T-helper 2 cell treated with Interferon-gamma antibody and Interleukin-4, amounts not matched to agents 100 ng/mL and 5 ng/mL, for 36 hours (primary cell): ENCODE results near the gene CLCN3. TPM values are rescaled to one million over a fixed set of nuclear protein-coding genes. Genes with fewer than 3 reads are reported as not detected.
"Not testable (repeated sequence)": the region's sequence is repeated elsewhere in the genome, so short reads cannot be mapped to it uniquely, and the experiment has no call there.

Experiments used
- intact Hi-C: fragments of 100-400 bp; cut with micrococcal nuclease; formaldehyde crosslinking; loops from one replicate; pipeline ENCODE4 v1.15.1; 2023
- total RNA-seq: library from RNA; stranded (reverse); gene quantifications from 2 replicates; pipeline ENCODE4 v1.2.3, GENCODE V29; 2022

The CLCN3 gene
- total RNA-seq, result 30.5 and 30.8 TPM in 2 replicates

DNA sequence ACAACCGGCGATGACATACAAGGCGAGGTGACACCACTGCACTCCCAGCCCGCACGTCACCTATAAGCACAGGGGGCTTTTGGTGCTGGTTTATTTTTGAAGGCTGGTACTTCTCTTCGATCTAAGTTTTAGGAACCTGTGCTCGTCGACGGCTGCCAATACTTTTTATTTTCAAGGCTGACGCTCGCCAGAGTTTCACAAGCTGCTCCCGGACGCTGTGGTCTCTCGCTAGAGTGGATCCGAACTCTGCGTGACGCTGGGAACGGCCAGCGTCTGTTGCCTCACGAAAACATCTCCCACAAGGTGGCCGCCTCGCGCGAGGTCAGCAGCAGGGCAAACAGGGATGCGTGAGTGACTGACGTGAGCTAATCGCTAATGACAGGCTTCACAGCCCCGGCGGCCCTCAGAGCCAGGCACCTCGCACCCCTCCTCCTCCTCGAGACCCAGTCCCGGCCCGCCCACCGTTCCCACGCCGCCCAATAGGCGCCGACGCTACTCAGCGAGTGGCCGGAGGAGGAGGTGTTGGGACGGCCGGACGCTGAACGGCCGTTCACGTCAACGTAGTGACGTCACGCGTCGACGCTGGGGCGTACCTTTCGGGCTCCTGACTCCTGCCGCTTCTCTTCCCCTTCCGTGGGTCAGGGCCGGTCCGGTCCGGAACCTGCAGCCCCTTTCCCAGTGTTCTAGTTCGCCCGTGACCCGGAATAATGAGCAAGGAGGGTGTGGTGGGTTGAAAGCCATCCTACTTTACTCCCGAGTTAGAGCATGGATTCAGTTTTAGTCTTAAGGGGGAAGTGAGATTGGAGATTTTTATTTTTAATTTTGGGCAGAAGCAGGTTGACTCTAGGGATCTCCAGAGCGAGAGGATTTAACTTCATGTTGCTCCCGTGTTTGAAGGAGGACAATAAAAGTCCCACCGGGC is at the start of gene CLCN3:
CLCN3 (plus strand) TSS at position 621 of the 922 bp plus-strand sequence. CDS start 15,351 bp downstream, outside the sequence.
- intact Hi-C loops, result loop anchor here (1.0 kb wide), 4 partner anchors 8 to 610 kb away; partner anchors contain the start of genes CBR4, HPF1 and NEK1

DNA sequence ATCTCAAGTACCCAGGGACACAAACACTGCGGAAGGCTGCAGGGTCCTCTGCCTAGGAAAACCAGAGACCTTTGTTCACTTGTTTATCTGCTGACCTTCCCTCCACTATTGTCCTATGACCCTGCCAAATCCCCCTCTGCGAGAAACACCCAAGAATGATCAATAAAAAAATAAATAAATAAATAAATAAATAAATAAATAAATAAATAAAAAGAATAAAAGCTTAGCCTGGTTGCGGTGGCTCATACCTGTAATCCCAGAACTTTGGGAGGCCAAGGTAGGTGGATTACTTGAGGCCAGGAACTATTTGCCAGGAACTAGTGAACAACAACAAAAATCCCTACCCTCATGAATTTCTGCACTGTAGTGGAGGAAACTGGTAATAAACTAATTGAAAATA is 49.4 kb upstream of the CLCN3 start:
- intact Hi-C loops, result not testable (repeated sequence)

DNA sequence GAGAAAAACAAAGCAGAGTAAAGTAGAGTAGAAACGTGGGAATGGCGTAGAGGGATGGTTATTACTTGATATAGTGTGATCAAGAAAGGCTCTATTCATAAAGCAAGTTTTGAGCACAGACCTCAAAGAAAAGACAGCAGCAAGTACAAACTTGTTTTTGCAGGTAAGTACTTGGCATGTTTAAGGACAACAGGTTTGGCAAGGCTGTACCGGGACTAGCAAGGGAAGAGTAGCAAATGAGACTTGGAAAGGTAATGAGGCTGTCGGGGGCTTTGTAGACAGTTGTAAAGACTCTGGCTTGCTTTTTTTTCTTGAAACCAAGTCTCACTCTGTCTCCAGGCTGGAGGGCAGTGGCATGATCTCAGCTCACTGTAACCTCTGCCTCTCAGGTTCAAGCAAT is 48.9 kb upstream of the CLCN3 start:
- intact Hi-C loops, result no loop called here

DNA sequence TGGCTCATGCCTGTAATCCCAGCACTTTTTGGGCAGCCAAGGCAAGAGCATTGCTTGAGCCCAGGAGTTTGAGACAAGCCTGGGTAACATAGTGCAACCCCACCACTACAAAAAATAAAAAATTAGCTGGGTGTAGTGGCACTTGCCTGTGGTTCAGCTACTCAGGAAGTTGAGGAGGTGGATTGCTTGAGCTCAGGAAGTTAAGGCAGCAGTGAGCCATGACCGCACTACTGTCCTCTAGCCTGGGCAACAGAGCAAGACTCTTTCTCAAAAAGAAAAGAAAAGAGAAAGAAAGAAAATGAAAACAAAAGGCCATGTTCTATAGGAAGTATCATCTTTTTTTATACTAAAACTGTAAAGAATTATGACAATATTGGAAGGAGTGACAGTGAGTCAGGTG is 46.5 kb upstream of the CLCN3 start:
- intact Hi-C loops, result no loop called here

GRCh38 chr4:169582203-169582602 is 38.2 kb upstream of the CLCN3 start:
- intact Hi-C loops, result no loop called here

- intact Hi-C loops, result no loop called here
These were observed 37.7 kb upstream of the CLCN3 start for GRCh38 chr4:169582706-169583105.

DNA sequence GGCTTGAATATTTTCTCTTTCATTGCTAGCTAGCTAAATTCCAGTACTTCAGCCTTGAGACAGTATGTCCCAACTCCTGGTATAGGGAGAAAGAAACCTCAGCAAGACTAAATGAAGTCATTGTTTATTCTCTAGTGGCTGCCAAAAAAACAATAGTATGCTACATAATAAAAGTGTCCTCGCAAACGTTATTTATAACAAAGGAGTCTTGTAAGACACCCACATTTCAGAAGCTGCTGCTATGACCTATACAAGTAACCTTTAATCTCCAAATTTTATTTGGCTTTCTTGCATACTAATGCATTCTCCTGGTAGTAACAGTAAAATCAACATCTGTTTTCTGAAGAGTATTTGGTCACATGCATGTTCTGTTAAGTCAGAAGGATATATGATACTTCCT is 36.8 kb upstream of the CLCN3 start:
- intact Hi-C loops, result no loop called here

- intact Hi-C loops, result no loop called here
These were observed 27.3 kb upstream of the CLCN3 start for GRCh38 chr4:169593050-169593560.

GRCh38 chr4:169594560-169595195 is 25.7 kb upstream of the CLCN3 start:
- intact Hi-C loops, result no loop called here

- intact Hi-C loops, result no loop called here
These were observed 19.2 kb upstream of the CLCN3 start for GRCh38 chr4:169601016-169601771.

- intact Hi-C loops, result no loop called here
These were observed 17.1 kb upstream of the CLCN3 start for GRCh38 chr4:169603312-169603711.

- intact Hi-C loops, result loop anchor here (1.0 kb wide), 1 partner anchor 8 kb away; the partner anchor contains the start of gene NEK1
These were observed 16.1 kb upstream of the CLCN3 start for GRCh38 chr4:169604131-169604900.

- intact Hi-C loops, result loop anchor here (1.0 kb wide), 1 partner anchor 7 kb away; the partner anchor contains the start of gene NEK1
These were observed 15.5 kb upstream of the CLCN3 start for GRCh38 chr4:169604903-169605331.

DNA sequence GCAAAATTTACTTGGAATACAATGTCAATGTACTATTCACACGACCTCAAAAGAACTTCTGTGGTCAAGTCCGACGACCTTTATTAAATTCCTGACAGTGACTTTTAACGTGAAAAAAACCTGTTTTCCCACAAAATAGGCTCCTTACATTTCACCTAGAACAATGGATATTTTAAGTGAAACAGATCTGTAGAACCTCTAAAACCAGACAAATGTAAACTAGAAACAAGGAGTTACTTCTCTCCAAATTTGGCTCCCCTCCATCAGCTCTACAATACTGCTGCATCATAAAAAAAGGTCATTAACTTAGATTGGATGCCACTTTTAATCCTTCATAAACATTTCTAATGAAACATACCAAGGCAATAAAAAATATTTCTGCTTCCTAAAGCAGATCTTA is 9.2 kb upstream of the CLCN3 start:
- intact Hi-C loops, result no loop called here

DNA sequence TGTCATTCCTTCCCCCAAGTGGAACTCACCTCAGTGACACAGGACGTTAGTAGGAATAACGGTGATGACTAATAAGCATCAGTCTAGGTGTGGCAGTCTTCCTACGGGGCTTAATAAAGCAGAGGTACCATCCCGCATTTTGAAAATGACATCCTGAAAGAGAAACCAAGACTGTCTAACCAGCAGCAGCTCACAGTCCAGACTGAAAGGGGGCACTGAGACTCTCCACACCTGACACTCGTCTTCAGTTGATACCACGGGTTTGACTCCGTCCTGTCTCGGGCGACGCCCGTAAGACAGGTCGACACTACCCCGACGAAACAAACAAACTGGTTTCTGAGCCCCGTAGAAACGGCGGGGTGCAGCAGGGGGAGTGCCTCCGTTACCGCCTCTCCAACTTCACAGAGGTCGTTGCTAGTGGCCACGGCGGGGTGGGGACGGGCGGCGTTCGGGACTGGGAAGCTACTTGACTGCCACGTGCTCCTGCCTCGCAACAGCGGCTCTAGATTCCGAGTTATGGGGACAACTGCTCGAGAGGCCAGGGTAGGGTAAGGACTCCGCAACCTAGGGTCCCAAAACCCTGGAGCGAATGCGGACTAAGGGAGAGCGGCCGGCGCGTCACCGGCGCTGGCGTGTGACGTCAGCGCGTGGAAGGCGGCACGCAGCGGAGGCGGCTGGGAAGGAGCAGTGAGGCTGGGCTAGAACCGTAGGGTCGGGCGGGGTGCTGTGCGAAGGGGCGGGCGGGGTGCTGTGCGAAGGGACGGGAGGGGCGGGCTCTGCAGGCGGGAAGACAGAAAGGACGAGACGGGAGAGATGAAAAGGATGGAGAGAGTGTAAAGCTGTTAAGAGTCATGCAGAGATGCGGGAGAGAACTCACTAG is 8.1 kb upstream of the CLCN3 start, which contains the start of gene NEK1:
NEK1 (minus strand) TSS at position 593 of the 880 bp plus-strand sequence. CDS start 9,953 bp downstream, outside the sequence.
- intact Hi-C loops, result loop anchor here (1.0 to 2.0 kb wide), 6 partner anchors 8 to 601 kb away; partner anchors contain the start of genes CBR4 and CLCN3

- intact Hi-C loops, result loop anchor here (1.0 to 2.0 kb wide), 9 partner anchors 7 to 602 kb away; partner anchors contain the start of genes CBR4, CLCN3 and HPF1
These were observed 7.2 kb upstream of the CLCN3 start for GRCh38 chr4:169612871-169613859.

GRCh38 chr4:169615467-169616106 is 4.8 kb upstream of the CLCN3 start:
- intact Hi-C loops, result no loop called here
